Measurements from ENCODE around the gene MPO. TPM values are rescaled to one million over a fixed set of nuclear protein-coding genes. Genes with fewer than 3 reads are reported as not detected.

Gene MPO
- total and polyA plus RNA-seq, 9 of the 15 experiments (the other 6 are each of a cell fraction or from before 2014, with no cell fraction given) = 0.04 to 0.47 (median 0.39) TPM; not detected in 6

DNA sequence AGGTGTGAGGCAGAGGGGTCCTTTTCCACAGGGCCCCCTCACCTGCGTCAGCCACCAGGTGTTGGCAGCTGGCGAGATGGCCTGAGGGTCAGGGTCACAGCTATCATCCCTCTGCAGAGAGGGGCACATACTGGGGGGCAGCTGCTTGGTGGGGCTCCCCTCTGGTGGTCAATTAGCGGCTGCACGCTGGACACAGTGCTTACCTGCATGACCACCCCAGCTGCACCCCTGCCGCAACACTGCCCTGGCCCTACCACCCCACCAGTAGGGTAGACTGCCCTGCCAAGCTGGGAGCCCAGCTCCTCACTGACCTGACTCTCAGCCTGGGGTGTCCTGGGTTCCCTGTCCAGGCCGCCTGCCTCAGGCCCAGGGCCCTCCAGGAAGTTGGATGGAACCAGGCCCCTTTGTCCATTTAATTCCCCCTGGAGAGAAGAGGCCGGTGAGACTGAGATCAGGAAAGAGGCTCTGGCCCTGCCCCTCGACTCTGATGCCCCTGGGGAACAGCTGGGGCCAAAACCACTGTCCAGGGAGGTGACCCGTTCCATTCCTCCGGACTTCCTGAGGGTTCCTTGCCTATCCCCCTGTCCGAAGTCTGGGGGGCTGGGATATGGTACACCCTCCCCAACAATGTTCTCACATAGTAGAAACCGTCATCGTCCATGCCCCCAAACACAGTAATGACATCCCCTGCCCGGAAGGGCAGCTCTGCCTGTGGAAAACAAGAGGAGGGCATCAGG, 24.2 kb upstream of the MPO start:
- Histone ChIP-seq H4K20me1 (replicated peaks; ENCODE audit: control insufficient read depth, insufficient read depth, low read length) (no peaks in the 10 kb centered on the region), H3K4me2 (ENCODE audit: insufficient read depth, low read length) (peak overlapping the region; percentile 3; the same call in 1 of the 2 replicates), H2AFZ (ENCODE audit: low read depth, low read length) (peak overlapping the region; percentile 96), H3K9me1 (ENCODE audit: control insufficient read depth, insufficient read depth, low read length) (peaks cover 11% of the 10 kb centered on the region), H3K36me3 (ENCODE audit: control insufficient read depth, insufficient read depth, low read length) (no peaks in the 10 kb centered on the region), H3K79me2 (ENCODE audit: control insufficient read depth, insufficient read depth, low read length) (no peaks in the 10 kb centered on the region), H3K27me3 (ENCODE audit: control insufficient read depth in 2 of 2, insufficient read depth in 2 of 2, low read length in 2 of 2) (no peaks in the 10 kb centered on the region), H3K4me1 (replicated peaks in 1 of 2; ENCODE audit: control insufficient read depth in 2 of 2, insufficient read depth in 2 of 2, low read length in 2 of 2) (peaks cover 4 to 27% of the 10 kb centered on the region in 2 experiments; a peak in 2 of 5 replicates), H3K4me3 (no peak overlapping the region), H3K9me3 (replicated peaks; ENCODE audit: control insufficient read depth, insufficient read depth, low read depth, low read length) (no peaks in the 10 kb centered on the region), H3K27ac (ENCODE audit: extremely low read depth, low read depth, low read length) (no peak overlapping the region), H3K9ac (ENCODE audit: insufficient read depth in 1 of 2, low read depth in 2 of 2, low read length in 2 of 2) (peak overlapping the region; percentile 6 to 8; a peak in 2 of 4 replicates)
- ChIA-PET CTCF (ENCODE audit: low intra/inter-chr PET ratio) (interaction anchor here (1.2 kb wide), 1 partner anchor 136 kb away, joined by 3 read pairs; no protein-coding TSS in a partner anchor), POLR2A (interaction anchor here (0.5 to 1.4 kb wide), 5 partner anchors 21 to 187 kb away, joined by 3 to 6 read pairs (median 3); no protein-coding TSS in a partner anchor)
- in situ Hi-C loops (cut with MboI) (no loop called here), intact Hi-C loops (cut with micrococcal nuclease) (no loop called here)
- FAIRE-seq (no peak), ATAC-seq (no peak), DNase-seq (ENCODE audit: extremely low read depth in 1 of 4, low spot score in 3 of 4) (no peak)
- 68% methylated on average over 12 of the region's 14 CpGs for WGBS (ENCODE audit: insufficient coverage, low coverage, missing lambda C conversion rate)
- no peak for TF ChIP-seq PHF21A (IDR thresholded peaks at IDR 0.05; ENCODE audit: borderline replicate concordance, low read depth)
- TF ChIP-seq, protein P1, sequence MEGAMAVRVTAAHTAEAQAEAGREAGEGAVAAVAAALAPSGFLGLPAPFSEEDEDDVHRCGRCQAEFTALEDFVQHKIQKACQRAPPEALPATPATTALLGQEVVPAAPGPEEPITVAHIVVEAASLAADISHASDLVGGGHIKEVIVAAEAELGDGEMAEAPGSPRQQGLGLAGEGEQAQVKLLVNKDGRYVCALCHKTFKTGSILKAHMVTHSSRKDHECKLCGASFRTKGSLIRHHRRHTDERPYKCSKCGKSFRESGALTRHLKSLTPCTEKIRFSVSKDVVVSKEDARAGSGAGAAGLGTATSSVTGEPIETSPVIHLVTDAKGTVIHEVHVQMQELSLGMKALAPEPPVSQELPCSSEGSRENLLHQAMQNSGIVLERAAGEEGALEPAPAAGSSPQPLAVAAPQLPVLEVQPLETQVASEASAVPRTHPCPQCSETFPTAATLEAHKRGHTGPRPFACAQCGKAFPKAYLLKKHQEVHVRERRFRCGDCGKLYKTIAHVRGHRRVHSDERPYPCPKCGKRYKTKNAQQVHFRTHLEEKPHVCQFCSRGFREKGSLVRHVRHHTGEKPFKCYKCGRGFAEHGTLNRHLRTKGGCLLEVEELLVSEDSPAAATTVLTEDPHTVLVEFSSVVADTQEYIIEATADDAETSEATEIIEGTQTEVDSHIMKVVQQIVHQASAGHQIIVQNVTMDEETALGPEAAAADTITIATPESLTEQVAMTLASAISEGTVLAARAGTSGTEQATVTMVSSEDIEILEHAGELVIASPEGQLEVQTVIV (CRISPR knock-in tag; IDR thresholded peaks at IDR 0.05; ENCODE audit: borderline replicate concordance) = no peak
- no peak for TF ChIP-seq MAFG (tag; conservative IDR thresholded peaks at IDR 0.05)
- no peak for TF ChIP-seq CBX5 (IDR thresholded peaks at IDR 0.05; ENCODE audit: borderline replicate concordance, low read depth)
- TF ChIP-seq POLR2H (tag; IDR thresholded peaks at IDR 0.05; ENCODE audit: low read depth) = no peak
- no peak for TF ChIP-seq NONO (IDR thresholded peaks at IDR 0.05; ENCODE audit: low read depth in 2 of 2, low read length in 1 of 2)
- no peak for TF ChIP-seq ZBTB7A (IDR thresholded peaks at IDR 0.05; ENCODE audit: borderline replicate concordance, control insufficient read depth, low read depth, low read length)
- TF ChIP-seq, protein P2, sequence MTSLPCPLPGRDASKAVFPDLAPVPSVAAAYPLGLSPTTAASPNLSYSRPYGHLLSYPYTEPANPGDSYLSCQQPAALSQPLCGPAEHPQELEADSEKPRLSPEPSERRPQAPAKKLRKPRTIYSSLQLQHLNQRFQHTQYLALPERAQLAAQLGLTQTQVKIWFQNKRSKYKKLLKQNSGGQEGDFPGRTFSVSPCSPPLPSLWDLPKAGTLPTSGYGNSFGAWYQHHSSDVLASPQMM (CRISPR knock-in tag; IDR thresholded peaks at IDR 0.05) = no peak
- no peak for TF ChIP-seq SMARCB1 (IDR thresholded peaks at IDR 0.05; ENCODE audit: insufficient read length, low read depth)
- no peak for TF ChIP-seq ZNF140 (CRISPR knock-in tag; IDR thresholded peaks at IDR 0.05)
- BruUV-seq (replicated peaks) = no TSS peak
